Measurements from ENCODE around the gene CCDC24. TPM values are rescaled to one million over a fixed set of nuclear protein-coding genes. Genes with fewer than 3 reads are reported as not detected.

Gene CCDC24
- total and polyA plus RNA-seq, 8 donors, result 9.9 to 17.7 (median 12.9) TPM

- no peaks in the 10 kb centered on the region for H3K36me3 ChIP-seq
- H3K27ac ChIP-seq, result no peak overlapping the region
- H3K4me1 ChIP-seq, result peaks cover 0 to 11% of the 10 kb centered on the region in 2 donors
- H3K27me3 ChIP-seq, result peaks cover 0 to 8% of the 10 kb centered on the region in 2 donors
- ATAC-seq, result no peak
- no peaks in the 10 kb centered on the region for H3K9me3 ChIP-seq
- no peak for TF ChIP-seq CTCF (IDR thresholded peaks at IDR 0.05)
- intact Hi-C loops (cut with DNase I), result no loop called here
- no peak overlapping the region for H3K4me3 ChIP-seq
- DNase-seq, result no peak
Measured at GRCh38 chr1:44044071-44044801, 52.8 kb downstream of the CCDC24 start.

GRCh38 chr1:44045064-44045463 lies 53.7 kb downstream of the CCDC24 start:
- Histone ChIP-seq H3K27ac (no peak overlapping the region), H3K4me1 (peaks cover 0 to 13% of the 10 kb centered on the region in 2 donors), H3K9me3 (no peaks in the 10 kb centered on the region), H3K27me3 (peaks cover 0 to 8% of the 10 kb centered on the region in 2 donors), H3K36me3 (no peaks in the 10 kb centered on the region), H3K4me3 (no peak overlapping the region)
- no peak for ATAC-seq
- TF ChIP-seq CTCF (IDR thresholded peaks at IDR 0.05), result no peak
- intact Hi-C loops (cut with DNase I), result loop anchor here in 1 of 2 donors (5.0 kb wide), 1 partner anchor 38 kb away; no protein-coding TSS in a partner anchor
- DNase-seq, result no peak

Other genes starting within 250 kb of the CCDC24 start
- 1 to 10 TPM; 1.8 to 2.3 TPM for gene ARTN, start 57.8 kb upstream of the CCDC24 start, total RNA-seq
- gene ARTN, start 57.8 kb upstream of the CCDC24 start, polyA plus RNA-seq (ENCODE audit: insufficient read length in 6 of 6), result 1 to 10 TPM; 2.2 to 4.2 (median 2.8) TPM
- 10 to 100 TPM; 26.8 to 33.4 TPM for gene IPO13, start 44.6 kb upstream of the CCDC24 start, total RNA-seq
- gene IPO13, start 44.6 kb upstream of the CCDC24 start, polyA plus RNA-seq (ENCODE audit: insufficient read length in 6 of 6), result 10 to 100 TPM; 18.0 to 24.1 (median 20.5) TPM
- 10 to 100 TPM; 13.5 to 23.4 TPM for gene DPH2, start 21.6 kb upstream of the CCDC24 start, total RNA-seq
- 10 to 100 TPM; 17.2 to 24.8 (median 18.9) TPM for gene DPH2, start 21.6 kb upstream of the CCDC24 start, polyA plus RNA-seq (ENCODE audit: insufficient read length in 6 of 6)
- gene ATP6V0B, start 16.6 kb upstream of the CCDC24 start, total RNA-seq, result 100 to 1,000 TPM; 176 to 239 TPM
- 10 to 100 TPM; 56.5 to 69.3 (median 64.3) TPM for gene ATP6V0B, start 16.6 kb upstream of the CCDC24 start, polyA plus RNA-seq (ENCODE audit: insufficient read length in 6 of 6)
- gene B4GALT2, start 12.4 kb upstream of the CCDC24 start, total RNA-seq, result 10 to 100 TPM; 39.1 to 50.1 TPM
- 10 to 100 TPM; 33.2 to 58.9 (median 43.5) TPM for gene B4GALT2, start 12.4 kb upstream of the CCDC24 start, polyA plus RNA-seq (ENCODE audit: insufficient read length in 6 of 6)
- 10 to 100 TPM; 12.4 to 28.5 TPM for gene SLC6A9, start 39.9 kb downstream of the CCDC24 start, total RNA-seq
- gene SLC6A9, start 39.9 kb downstream of the CCDC24 start, polyA plus RNA-seq (ENCODE audit: insufficient read length in 6 of 6), result 10 to 100 TPM; 10.9 to 17.6 (median 14.6) TPM
- under 1 TPM; 0.26 to 0.29 TPM for gene KLF17, start 127.2 kb downstream of the CCDC24 start, total RNA-seq
- under 1 TPM in 4 of 6 donors, not detected in 2; 0.04 to 0.09 (median 0.05) TPM for gene KLF17, start 127.2 kb downstream of the CCDC24 start, polyA plus RNA-seq (ENCODE audit: insufficient read length in 6 of 6)
- not detected for gene KLF18, start 150.0 kb downstream of the CCDC24 start, total RNA-seq
- gene KLF18, start 150.0 kb downstream of the CCDC24 start, polyA plus RNA-seq (ENCODE audit: insufficient read length in 6 of 6), result not detected
- gene DMAP1, start 221.9 kb downstream of the CCDC24 start, total RNA-seq, result 10 to 100 TPM; 25.6 to 32.5 TPM
- 10 to 100 TPM; 61.7 to 76.2 (median 68.9) TPM for gene DMAP1, start 221.9 kb downstream of the CCDC24 start, polyA plus RNA-seq (ENCODE audit: insufficient read length in 6 of 6)

Measured in left lung (tissue), 10 donors.